GM12878 (cell line): Measurements from ENCODE around the gene NYAP1.

Experiments used
- POLR2A ChIP-seq: IDR thresholded peaks from 2 replicates; pipeline ENCODE4 v1.6.1; 2011; ENCODE audit warnings: low read depth, mild to moderate bottlenecking, low read length
- ZBTB33 ChIP-seq: fragments of 450-650 bp; IDR thresholded peaks from 2 replicates; pipeline ENCODE4 v1.6.1; 2017; ENCODE audit warnings: mild to moderate bottlenecking
- TF ChIP-seq, protein P1 (sequence below), 3 experiments: IDR thresholded peaks in 2 of 3; conservative IDR thresholded peaks in 1 of 3; 2 replicates each; pipeline ENCODE4 v1.5.1; 2011; ENCODE audit warnings: low read depth in 3 of 3, low read length in 3 of 3, mild to moderate bottlenecking in 3 of 3, control low read depth in 2 of 3, moderate library complexity in 2 of 3, inconsistent platforms in 1 of 3, mixed read lengths in 1 of 3; ENCODE audit not compliant: control insufficient read depth in 2 of 3, insufficient read depth in 1 of 3; ENCODE audit errors: extremely low read depth in 1 of 3
- TF ChIP-seq, protein P2 (sequence below): IDR thresholded peaks from 2 replicates; pipeline ENCODE4 v1.6.1; 2012; ENCODE audit warnings: low read length, inconsistent platforms

GRCh38 chr7:100476903-100477870 lies 6.5 kb upstream of the NYAP1 start:
- TF ChIP-seq POLR2A (peak; percentile 15), ZBTB33 (no peak)
- TF ChIP-seq, protein P1, sequence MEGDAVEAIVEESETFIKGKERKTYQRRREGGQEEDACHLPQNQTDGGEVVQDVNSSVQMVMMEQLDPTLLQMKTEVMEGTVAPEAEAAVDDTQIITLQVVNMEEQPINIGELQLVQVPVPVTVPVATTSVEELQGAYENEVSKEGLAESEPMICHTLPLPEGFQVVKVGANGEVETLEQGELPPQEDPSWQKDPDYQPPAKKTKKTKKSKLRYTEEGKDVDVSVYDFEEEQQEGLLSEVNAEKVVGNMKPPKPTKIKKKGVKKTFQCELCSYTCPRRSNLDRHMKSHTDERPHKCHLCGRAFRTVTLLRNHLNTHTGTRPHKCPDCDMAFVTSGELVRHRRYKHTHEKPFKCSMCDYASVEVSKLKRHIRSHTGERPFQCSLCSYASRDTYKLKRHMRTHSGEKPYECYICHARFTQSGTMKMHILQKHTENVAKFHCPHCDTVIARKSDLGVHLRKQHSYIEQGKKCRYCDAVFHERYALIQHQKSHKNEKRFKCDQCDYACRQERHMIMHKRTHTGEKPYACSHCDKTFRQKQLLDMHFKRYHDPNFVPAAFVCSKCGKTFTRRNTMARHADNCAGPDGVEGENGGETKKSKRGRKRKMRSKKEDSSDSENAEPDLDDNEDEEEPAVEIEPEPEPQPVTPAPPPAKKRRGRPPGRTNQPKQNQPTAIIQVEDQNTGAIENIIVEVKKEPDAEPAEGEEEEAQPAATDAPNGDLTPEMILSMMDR (IDR thresholded peaks at IDR 0.05 in 2 of 3, conservative IDR thresholded peaks at IDR 0.05 in 1 of 3; ENCODE audit: control insufficient read depth in 2 of 3, extremely low read depth in 1 of 3, insufficient read depth in 1 of 3, low read depth in 3 of 3, low read length in 3 of 3) = peak; percentile 53 to 65 (median 64)
- TF ChIP-seq, protein P2, sequence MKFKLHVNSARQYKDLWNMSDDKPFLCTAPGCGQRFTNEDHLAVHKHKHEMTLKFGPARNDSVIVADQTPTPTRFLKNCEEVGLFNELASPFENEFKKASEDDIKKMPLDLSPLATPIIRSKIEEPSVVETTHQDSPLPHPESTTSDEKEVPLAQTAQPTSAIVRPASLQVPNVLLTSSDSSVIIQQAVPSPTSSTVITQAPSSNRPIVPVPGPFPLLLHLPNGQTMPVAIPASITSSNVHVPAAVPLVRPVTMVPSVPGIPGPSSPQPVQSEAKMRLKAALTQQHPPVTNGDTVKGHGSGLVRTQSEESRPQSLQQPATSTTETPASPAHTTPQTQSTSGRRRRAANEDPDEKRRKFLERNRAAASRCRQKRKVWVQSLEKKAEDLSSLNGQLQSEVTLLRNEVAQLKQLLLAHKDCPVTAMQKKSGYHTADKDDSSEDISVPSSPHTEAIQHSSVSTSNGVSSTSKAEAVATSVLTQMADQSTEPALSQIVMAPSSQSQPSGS = no peak
